ENCODE data around the gene OVOL1.

Gene OVOL1

DNA sequence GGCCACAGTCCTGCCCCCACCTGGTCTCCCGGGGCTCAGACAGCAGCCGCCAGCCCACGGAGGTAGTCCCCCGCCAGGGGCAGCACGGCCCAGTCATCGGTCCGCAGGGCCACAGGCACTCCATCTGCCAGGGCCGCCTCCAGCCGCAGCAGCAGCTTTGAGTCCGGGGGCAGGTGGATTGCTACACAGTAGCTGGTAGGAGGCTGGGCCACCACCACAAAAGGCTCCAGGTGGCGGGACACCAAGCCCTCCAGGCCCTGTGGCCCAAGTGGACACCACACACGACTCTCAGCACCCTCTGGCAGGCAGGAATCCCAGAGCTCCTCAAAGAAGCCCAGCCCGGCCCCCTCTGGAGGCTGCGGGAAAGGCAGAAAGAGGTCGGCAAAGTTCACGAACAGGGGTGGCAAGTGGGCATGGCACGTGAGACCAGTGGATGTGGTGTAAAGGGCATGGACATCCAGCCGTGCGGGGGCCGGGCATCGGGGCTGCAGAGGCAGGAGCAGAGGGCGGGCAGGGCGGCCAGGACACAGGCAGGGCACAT is 9.0 kb upstream of the OVOL1 start:
- DNase-seq (ENCODE audit: low read depth, low spot score): no peak

DNA sequence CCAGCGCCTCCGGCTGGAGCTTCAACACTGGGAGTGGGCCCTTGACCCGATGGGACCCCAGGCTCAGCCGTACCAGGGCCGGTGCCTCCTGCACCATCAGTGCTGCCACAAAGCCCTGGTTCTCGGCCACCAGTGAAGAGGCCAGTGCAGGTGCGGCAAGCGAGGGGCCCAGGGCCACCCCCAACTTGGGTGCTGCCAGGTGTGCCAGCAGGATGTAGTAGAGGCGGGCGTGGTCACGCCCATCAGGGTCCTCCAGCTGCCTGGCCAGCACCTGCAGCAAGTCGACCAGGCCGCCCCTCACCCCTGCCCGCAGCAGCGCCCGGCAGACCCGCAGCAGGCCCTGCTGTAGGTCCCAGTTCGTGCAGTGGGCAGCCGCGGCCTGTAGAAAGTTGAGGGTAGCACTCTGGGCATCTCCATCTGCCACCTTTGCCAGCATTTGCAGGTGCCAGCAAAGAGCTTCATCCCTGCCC is 8.4 kb upstream of the OVOL1 start:
- DNase-seq (ENCODE audit: low read depth, low spot score): no peak

DNA sequence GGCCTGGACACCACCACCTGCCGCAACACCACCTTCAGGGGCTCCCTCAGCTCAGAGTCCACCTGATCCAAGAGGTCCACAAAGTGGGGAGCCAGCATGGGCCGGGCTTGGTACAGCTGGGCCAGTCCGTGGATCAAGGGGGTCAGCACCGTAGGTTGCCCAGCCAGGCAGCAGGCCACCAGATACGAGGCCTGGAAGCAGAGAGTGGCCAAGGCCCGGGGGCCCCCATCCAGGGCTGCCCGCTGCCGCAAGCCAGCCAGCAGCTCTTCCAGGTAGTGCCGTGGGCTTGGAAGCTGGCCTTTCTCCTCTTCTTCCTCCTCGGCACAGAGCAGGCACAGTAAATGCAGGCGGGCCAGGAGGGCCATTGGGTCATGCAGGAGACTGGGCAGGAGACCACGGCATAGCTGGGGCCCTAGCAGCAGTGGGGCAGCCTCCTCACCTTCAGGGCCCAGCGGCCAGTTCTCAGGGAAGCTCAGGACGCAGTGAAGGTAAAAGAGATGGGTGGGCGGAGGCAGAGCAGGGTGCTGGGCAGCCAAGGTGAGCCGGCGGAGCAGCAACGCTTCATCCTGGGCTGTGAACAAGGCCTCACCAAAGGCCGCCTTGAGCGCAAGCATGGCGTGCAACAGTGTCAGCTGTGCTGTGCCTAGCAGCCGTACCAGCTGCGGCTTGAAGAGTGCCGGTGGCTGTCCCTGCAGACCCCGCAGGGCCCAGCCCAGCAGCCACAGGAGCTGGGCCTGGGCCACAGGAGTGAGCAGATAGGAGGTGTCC is 7.8 kb upstream of the OVOL1 start:
- DNase-seq (ENCODE audit: low read depth, low spot score): no peak

DNA sequence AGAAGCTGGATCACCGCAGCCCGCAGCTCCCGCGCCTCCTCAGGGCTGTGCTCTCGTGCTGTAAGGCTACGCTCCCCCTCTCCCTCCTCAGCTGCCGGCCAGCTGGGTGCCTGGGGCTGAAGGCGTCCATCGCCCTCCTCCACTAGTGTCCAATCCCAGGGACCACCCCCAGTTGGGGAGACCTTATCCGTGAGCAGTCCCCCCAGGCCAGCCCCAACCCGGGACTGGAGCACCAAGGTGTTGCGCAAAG is 7.3 kb upstream of the OVOL1 start:
- no peak for DNase-seq (ENCODE audit: low read depth, low spot score)

DNA sequence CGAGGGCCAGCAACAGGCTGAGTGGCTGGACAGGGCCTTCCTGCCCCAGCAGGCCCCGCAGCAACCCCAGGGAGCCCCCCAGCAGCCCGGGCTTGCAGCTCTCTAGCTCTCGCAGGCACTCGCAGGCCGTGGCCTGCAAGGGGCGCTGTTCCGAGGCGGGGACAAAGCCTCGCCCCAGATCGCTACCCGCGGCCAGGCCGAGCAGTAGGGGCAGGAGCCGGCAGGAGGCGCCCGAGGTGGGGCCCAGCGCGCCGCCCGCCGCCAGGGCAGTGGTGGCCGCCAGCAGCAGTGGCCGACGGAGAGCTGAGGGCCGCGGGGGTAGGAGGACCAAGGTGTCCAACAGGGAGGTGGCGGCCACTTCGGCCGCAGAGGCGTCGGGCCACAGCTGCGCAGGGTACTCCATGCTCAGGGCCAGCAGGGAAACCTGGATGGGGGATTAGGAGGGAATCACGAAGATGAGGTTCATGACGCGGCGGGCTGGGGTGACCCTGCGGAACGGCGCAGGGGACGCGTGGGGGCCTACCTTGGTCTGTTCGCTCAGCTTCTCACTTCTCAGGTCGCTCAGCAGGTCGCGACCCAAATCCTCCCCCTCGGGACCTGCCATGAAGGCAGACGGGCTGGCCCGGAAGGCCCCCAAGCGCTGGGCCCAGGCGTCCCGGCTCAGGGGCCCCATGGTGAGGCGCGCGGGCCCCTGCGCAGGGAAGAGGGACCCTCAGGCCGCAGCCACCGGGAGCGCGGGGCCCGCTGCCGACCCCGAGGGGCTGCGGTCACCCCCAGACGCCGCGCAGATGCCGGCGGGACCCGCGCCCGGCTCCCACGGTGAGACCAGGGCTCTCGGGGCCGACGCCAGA is 6.7 kb upstream of the OVOL1 start:
- DNase-seq (ENCODE audit: low read depth, low spot score): peak; percentile 47

DNA sequence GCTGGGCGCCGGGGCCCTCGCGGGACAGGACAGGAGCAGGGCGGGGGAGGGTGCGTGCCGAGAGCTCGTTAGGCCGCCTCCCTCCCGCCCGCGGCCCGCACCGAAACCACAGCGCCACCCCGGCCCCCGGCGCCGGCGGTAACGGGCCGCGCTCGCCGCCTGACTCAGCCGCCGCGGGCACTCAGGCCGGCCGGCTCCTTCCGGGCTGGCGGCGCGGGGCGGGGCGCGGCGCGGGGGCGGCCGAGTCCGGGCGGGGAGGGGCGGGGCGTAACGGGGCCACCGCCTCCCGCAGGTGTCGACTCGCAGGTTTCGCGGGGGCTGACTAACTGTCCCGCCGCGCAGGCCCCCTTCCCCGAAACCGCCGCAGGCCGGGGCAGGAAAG is 6.1 kb upstream of the OVOL1 start, which contains the start of gene AP5B1:
AP5B1 (minus strand) TSS at position 207 of the 382 bp plus-strand sequence. CDS start 385 bp downstream, outside the sequence.
- peak; percentile 38 for DNase-seq (ENCODE audit: low read depth, low spot score)

DNA sequence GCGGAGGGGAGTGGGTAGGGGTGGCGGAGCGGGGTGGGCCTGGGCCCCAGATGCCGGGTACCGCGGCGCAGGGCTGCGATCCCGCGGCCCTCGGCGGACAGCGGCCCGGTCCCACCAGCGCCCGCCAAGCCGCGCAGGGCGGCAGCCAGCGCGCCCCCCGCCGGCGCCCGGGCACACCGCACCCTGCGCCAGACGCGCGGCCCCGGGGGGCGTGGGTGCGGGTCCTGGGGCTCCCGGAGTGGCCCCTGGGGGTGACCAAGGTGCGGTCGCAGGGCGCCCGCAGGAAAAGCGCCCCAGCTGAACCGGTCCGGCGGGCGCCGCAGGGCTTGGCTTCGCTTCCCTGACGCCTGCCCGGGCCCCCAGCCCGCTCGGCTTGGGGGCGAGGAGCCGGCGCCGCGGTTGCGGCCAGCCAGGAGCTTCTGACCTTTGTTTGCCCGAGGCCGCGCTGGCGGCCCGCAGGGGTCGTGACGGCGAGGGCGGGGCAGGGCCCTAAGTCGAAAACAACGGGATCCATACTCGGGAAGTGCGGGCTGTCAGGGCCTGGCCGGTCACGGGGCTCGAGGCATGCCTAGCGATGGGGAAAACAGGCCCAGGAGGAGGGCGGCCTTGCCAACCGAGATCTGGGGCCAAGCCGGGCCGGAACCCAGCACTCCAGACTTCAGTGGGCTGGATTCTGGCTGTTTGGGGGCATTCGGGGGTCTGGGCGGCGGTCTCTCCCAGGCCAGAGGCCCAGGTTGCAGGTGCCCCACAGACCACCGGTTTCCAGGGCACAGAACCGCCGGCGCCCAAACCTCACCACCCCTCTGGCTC is 5.5 kb upstream of the OVOL1 start:
- no peak for DNase-seq (ENCODE audit: low read depth, low spot score)

DNA sequence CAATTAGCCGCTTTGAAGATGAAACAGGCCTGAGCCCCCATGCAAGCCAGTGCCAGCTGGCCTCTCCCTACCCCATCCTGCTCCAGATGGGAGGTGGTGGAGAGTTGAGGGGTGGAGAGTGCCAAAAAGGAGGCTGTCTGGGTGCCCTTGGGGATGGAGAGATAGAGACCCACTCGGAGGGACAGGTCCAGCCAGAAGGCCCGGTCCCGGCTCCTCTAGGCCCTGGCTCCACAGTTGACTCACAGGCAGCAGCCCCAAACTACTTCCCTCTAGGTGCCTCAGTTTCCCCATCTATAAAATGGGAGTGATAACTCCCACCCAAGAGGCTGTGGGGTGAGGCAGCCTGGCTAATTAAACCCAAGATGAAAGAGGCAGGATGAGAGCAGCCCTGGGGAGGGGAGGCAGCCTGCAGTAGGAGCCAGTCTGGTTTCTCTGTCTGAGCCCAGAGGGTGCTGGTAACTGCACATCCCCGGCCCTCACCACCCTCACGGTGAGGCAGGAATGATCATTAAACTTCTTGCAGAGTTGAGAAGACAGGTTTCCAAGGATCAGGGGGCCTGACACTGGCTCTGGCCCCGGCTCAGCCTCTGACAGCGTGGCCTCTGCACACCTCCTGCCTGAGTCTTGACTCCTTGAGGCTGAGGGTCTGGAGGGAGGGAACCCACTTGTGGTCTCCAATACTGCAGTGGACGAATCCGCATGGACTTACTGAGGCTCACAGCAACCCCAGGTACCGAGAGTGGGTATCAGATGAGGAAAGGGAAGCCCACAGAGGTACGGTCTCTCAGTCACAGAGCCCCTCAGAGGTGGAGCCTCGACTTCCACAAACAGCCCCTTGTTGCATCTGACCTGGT is 4.7 kb upstream of the OVOL1 start:
- no peak for DNase-seq (ENCODE audit: low read depth, low spot score)

DNA sequence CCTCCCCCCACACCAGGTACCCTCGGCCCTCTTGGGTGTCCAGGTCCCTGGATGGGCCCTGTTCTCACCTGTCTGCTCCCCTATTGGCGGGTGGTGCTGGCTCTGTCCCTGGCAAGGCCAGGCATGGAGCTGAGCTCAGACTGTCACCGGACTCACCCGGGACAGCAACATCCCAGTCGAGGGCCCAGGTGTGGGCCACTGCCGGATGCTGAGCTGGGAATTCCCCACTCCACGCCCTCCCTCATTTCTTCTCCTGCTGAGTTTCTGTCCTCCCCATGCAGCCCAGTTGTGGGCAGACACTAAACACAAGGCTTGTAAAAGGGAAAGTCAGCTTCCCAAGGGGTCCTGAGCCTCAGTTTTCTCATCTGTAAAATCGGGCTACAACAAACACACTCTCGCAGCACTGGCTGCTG is 4.0 kb upstream of the OVOL1 start:
- DNase-seq (ENCODE audit: low read depth, low spot score): no peak

DNA sequence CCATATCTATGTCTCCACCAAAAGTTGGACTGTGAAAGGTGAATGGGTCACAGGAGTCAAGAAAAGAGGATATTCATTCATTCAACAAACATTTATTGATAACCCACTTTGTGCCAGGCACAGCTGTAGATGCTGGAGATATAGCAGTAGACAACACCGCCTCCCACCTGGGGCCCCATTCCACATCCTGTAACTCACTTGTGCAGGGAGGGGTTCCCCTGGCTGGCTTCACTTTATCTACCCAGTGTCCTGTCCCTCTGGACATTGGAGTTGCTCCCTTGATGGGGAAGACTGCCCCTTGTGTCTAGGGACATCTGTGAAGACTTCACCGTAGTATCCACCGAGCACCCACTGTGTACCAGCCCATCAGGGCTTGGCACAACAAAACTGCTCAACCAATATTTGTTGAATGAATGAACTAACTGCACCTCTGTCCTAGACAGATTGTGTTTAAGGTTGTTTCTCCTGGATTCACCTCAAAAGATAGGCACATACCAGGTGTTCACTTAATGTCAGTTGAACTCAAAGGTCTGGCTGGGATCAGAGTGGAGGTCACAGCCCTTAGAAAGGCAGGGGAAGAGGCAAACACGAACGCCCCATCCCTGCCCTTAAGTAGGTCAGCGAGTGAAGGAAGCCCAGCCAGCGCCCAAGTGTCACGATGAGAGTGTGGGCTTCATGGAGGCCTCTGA is 1.4 kb upstream of the OVOL1 start:
- no peak for DNase-seq (ENCODE audit: low read depth, low spot score)

DNA sequence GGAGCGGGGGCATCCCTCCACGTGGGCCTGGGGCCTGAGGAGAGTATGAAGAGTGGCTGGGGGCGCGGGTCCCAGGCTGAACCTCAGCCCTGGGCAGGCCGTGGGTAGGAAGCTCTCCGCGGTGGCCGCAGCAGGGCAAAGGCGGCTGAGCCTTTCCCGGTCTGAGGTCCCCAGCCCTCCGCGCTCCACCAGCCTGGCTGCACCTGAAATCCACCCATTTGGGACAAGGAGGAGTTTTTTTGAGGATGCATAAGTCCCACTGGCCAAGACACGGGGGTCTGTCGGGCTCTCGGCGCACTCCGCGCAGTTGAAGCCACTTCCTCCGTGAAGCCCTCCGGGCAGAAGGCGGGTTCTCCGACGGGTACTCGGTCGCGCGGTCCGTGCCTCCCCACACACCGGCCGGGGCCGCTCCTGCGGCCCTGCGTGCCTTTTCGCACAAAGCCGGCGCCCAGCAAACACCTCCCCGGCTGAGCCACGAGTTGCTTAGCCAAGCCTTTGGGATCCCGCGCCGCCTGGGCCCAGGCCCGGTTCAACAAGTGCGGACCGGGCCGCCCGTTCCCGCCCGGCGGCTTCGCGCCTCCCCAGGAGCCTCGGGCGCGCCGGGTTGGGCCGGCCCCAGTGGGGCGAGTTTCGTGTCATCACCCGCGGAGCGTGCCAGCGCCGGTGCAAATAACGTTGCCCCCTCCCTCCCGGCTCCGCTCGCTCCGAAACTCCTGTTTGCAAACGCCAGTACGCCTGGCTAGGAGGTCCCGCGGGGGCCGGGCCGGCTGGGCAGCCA is 666 bp upstream of the OVOL1 start:
- no peak for DNase-seq (ENCODE audit: low read depth, low spot score)

DNA sequence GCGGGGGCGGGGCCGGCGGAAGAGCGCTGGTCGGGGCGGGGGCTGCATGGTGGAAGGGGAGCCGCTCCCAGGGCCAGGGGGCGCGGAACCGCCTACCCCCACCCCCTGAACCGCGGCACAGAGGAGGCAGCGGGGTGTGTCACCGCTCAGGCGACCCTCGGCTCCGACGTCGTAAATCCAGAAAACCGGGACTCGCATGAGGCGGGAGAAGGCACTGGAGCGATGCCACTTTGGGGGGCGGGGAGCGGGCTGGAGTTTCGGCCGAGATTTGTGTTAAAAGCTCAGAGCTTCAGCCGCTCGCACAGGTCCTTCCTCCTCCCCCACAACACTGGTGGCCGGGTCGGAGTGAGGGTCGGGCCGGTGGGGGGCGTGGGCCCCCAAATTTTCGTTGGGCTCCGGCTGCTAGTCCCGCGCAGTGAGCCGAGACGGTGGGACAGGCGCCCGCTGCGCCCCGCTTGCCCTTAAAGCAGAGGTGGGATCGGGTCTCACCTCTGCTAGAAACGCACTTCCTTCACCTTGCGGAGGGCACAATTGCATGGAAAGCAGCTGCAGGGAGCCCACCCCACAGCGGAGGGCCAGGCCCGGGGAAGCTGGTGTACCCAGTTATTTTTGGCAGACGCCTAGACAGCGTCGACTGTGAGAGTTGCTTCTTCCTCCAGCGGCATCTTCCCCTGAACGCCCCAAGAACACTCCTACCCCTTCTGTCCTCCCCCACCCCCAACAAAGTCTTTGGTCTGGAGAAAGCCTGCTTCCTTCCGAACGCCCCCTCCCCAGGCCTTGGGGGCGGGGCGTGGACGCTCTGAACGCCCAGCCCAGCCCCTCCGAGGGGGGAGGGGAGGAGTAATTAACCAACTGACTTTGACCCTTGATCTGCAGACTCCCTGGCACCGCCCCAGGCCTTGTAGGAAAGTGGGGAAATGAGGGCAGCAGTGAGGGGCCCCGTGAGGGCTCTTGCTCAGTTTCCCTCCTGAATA is 1.1 kb downstream of the OVOL1 start:
- DNase-seq (ENCODE audit: low read depth, low spot score): no peak

DNA sequence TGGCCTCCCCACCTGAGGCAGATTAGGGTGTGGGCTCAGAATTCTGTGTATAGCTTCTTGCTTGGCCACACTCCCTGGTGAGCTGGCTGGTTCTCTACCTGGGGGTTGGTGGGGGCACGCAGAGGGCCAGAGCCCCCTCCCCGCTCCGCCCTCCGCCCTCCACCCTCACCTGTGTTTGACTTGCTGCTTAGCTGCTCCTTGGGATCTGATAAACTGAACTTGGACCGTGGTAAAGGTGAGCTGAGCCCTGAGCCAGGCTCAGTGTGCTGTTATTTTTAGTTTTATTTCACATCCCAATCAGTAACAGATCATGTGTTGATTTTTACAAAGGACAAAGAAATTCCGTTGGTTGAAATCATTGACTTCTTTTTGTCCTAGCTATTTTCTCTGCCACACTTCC is 2.0 kb downstream of the OVOL1 start:
- no peak for DNase-seq (ENCODE audit: low read depth, low spot score)

DNA sequence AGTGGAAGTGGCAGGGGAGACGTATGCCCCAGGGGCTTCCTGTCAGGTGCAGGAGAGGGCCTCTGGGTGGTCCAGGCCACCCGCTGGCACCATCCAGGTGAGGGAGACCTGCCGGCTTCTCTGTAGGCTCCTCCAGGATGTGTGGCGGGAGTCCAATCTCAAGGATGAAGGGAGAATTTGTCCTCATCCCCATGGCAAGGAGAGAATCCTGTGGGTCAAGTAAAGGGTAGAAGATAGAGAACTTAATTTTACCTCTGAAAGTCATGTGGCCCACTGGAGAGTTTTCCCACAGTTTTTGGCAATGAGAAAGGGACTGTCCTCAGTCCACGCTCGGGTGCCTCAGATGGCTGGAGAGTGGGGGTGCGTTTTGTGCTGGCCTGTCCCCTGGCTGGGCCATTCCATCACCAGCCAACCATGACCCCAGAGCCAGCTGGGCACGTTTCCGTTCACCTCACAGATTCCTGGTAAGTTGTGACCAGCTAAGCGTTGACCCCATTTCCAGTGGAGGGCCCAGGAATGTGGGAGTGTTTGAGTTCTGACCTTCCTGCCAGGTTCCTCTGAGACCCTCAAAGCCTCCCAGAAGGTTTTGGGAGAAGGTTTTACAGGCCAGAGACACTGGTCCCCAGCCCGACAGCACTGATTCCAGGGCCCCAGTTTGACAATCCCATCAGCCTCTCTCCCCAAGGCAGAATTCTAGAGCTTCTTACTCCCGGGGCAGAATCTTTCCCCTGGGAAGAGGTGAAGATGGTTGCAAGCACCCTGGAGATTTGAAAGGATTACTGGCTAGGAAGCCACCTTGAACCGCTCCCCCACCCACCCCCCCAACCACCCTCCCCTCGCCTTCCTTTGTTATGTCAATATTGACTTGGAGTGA is 2.6 kb downstream of the OVOL1 start:
- DNase-seq (ENCODE audit: low read depth, low spot score): no peak

DNA sequence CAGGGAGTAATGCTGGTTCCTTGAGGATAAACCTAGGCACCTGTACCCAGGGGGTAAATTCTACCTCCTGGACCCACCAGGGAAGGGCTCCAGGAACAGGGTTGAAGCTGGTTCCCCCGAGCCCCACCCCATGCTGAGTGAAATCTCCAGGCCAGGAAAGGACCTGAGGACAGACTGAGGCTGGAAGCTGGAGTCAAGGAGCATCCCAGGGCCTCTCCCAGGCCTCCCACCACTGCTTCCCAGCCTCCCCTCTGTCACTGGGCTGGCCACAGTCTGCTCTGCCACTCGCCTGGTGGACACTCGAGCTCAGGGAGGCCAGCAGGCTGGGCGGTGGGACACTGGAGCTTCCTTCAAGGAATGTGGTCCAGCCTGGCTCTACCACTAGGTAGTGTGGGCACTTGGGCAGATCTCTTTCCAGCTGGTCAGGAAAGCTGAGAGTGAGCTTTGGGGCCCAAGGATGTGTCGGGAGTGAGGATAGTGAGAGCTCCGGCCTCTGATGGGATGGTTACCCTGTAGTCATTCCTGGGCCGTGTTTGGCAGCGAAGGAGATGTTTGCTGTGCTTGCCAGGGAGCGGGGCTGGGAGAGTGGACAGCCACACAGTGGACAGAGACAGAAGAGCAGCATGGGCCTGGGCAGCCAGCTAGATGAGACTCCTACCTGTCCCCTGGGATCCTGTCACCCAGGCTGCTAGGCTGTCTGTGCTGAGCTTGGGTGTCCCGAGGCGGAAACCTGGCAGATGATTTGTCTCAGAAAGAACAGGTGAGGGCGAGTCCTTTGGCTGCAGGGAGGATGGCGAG is 3.4 kb downstream of the OVOL1 start:
- no peak for DNase-seq (ENCODE audit: low read depth, low spot score)

DNA sequence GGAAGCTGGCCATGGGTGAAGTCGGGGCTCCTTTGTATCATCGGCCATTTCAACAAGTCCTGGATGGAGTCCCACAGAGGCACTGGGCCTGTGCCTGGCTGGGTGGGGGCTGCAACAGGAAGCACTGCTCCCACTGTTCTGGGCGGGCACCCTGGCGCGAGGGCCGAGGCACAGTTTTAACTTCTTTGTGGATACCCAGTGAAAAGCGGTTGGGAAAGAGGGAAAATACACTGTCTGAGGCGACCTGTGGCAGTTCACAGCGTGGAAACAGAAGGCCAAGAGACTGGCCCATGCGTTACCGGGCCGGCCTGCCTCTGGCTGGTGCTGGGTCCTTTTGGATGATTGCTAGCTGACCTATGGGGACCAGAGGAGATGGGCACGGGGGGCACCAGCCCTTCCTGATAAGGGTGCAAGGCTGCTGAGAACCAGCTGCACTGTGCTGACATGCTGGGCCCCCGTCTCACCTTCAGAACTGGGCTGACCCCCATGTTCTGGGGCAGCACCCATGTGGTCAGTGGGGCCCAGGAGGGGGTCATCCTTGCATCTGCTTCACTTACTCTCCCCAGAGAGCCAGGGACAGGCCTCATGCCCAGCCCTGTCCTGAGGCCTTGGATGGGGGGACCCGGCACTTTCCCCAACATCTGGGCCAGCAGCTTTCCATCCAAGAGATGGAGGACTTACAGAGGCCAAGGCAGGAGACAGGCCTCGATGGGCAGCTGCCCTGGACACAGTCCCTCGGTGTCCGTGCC is 4.2 kb downstream of the OVOL1 start:
- DNase-seq (ENCODE audit: low read depth, low spot score): no peak
